Spleen (tissue), 7 donors: ENCODE results near the gene C2orf92.

ENCODE experiments used
- CTCF ChIP-seq, 11 experiments: fragments of 200-600 bp in 7 of 11; fragments of 450-650 bp in 4 of 11; sonication (generic) in 4 of 11; IDR thresholded peaks in 8 of 11; conservative IDR thresholded peaks in 3 of 11; 1 replicate in 7 of 11; 2 replicates in 4 of 11; pipeline versions ENCODE4 v1.4.0 to v1.8.0; 2016 to 2021; ENCODE audit warnings: antibody characterized with exemption in 11 of 11, inconsistent platforms in 4 of 11, mild to moderate bottlenecking in 1 of 11
- POLR2A ChIP-seq, 3 donors: fragments of 450-650 bp; IDR thresholded peaks; one replicate each; pipeline ENCODE4 v1.5.1; 2017; ENCODE audit warnings: antibody characterized with exemption in 3 of 3, mild to moderate bottlenecking in 1 of 3
- POLR2AphosphoS5 ChIP-seq, 3 donors: sonication (generic); formaldehyde crosslinking; IDR thresholded peaks; one replicate each; pipeline ENCODE4 v1.5.1; 2017; ENCODE audit warnings: antibody characterized with exemption in 3 of 3
- donor health status: DM: no; HTN: no; CAD: no; lungs with moderate emphysema.
- donor health status: DM: no; HTN: no; CAD: no.
- donor health status: DM: no; HTN: no; CAD: no.

DNA sequence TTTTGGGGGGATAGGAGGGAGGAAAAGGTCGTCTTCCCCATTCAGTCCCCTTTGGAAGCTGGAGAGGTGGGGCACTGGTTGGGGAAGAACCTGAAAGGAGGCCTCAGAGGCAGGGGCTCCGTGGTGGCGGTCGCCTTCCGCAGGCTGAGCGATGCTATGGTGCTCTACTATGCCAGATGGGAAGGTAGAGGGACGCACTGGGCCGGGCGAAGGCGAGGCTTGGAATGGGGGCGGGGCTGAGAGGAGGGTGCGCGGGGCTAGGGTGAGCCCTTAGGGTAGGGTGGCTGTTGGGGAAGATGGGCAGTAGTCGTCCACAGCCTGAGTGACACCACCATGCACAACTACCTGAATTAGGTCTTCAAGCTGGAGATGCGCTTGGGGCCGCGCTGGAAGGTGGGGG is 55.0 kb downstream of the C2orf92 start:
- no peak for TF ChIP-seq CTCF (IDR thresholded peaks at IDR 0.05 in 8 of 11, conservative IDR thresholded peaks at IDR 0.05 in 3 of 11)
- TF ChIP-seq POLR2A (IDR thresholded peaks at IDR 0.05) = no peak
- TF ChIP-seq POLR2AphosphoS5 (IDR thresholded peaks at IDR 0.05) = no peak
